ENCODE results near the gene DCDC2.
A peak's percentile ranks its signal among the peaks of the same experiment; 100 is the strongest.

The DCDC2 gene

DNA sequence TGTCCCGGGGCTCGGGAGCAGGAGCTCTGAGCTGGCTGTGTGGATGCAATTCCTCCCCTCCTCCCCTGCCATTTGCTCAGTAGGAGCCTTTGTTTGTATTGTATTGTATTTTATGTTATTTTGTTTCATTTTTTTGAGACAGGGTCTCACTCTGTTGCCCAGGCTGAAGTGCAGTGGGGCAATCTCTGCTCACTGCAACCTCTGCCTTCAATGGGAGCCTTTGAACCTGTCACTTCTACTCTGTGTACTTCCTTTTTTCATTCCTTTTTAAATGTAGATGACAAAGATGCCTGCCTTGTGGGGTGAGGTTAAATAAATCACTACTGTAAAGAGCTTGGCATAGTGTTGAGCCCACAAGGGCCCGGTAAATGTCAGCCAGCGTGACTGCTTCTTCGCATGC, 70.6 kb downstream of the DCDC2 start:
- CTCF ChIA-PET, result interaction anchor here (1.1 to 1.3 kb wide), 2 partner anchors 16 to 73 kb away, joined by 3 read pairs; no protein-coding TSS in a partner anchor
- POLR2A ChIA-PET, result no interaction called here
- TF ChIP-seq, protein P1, sequence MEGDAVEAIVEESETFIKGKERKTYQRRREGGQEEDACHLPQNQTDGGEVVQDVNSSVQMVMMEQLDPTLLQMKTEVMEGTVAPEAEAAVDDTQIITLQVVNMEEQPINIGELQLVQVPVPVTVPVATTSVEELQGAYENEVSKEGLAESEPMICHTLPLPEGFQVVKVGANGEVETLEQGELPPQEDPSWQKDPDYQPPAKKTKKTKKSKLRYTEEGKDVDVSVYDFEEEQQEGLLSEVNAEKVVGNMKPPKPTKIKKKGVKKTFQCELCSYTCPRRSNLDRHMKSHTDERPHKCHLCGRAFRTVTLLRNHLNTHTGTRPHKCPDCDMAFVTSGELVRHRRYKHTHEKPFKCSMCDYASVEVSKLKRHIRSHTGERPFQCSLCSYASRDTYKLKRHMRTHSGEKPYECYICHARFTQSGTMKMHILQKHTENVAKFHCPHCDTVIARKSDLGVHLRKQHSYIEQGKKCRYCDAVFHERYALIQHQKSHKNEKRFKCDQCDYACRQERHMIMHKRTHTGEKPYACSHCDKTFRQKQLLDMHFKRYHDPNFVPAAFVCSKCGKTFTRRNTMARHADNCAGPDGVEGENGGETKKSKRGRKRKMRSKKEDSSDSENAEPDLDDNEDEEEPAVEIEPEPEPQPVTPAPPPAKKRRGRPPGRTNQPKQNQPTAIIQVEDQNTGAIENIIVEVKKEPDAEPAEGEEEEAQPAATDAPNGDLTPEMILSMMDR (IDR thresholded peaks at IDR 0.05; ENCODE audit: control extremely low read depth, extremely low read depth, low read depth, missing control alignments), result no peak
- DNase-seq (ENCODE audit: extremely low spot score), result no peak

DNA sequence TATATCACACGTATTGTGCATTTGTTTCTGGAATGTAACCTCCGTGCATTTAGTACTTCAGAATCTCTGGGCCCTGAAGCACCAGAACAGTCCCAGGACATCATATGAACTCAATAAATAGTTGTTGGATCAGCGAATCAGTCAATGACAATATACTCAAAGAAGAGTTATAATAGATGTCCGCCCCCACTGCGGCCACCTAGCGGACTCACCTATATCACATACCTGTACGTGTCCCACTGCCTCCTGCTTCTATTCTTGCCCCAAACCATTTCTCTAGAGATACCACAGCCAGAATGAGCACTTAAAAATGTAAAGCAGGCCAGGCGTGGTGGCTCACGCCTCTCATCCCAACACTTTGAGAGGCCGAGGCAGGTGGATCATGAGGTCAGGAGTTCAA, 73.9 kb downstream of the DCDC2 start:
- no peak for DNase-seq (ENCODE audit: extremely low spot score)
- CTCF ChIA-PET, result interaction anchor here (1.0 to 2.2 kb wide), 16 partner anchors 8 to 239 kb away, joined by 4 to 16 read pairs (median 6); partner anchors contain the start of genes ALDH5A1 and DCDC2
- POLR2A ChIA-PET, result no interaction called here
- TF ChIP-seq, protein P1 (IDR thresholded peaks at IDR 0.05; ENCODE audit: control extremely low read depth, extremely low read depth, low read depth, missing control alignments), result no peak

DNA sequence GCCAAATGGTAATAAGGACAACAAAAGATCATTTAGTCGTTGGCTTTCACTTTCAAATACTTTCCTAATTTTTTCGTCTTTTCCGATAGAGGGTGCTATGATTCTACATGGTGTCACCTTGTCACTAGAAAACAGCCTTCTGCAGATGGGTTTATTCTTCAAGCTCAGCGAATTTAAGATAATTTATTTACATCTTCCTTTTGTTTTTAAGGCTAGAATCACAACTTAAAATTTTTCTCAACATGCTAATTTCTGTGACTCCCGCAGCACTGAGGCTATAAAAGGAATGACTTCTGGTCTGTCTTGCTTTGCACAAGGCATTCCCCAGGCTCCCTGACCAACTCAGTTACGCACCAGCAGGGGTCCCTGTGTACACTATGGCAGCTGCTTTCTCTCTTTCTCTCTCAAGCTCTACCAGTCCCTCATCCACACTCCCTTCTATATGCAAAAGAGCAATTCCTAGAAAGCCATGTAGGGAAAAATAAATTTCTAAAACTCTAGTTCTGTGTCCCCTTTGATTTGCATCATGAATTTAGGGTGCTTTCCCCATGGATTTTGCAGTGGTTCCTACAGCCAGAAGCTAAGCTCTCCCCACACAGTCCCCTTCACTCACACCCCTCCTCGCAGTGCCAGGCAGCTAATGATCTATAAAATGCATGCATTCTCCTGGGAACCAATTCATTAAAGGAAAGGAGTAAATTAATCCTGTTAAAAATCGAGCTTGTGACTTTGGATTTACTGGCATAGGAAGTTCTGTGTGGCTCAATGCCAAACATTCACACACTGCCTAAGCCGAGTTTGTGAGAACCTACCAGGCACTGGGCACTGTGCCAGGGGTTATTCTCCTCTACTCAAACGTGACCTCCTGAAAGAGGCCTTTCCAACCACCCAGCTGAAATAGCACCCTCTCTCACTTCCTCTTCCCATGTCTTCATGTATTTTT, 74.5 kb downstream of the DCDC2 start:
- ChIA-PET POLR2A (no interaction called here), CTCF (interaction anchor here (0.7 to 2.2 kb wide), 24 partner anchors 9 to 615 kb away, joined by 3 to 16 read pairs (median 5); partner anchors contain the start of genes ALDH5A1, DCDC2 and MRS2)

GRCh38 chr6:24274441-24275083, 83.3 kb downstream of the DCDC2 start:
- ChIA-PET POLR2A (no interaction called here), CTCF (interaction anchor here (0.9 to 2.8 kb wide), 11 partner anchors 8 to 210 kb away, joined by 3 to 16 read pairs (median 4); no protein-coding TSS in a partner anchor)
- DNase-seq (ENCODE audit: extremely low spot score), result no peak
- TF ChIP-seq, protein P1 (IDR thresholded peaks at IDR 0.05; ENCODE audit: control extremely low read depth, extremely low read depth, low read depth, missing control alignments), result peak; percentile 57

More for the DNA sequence above, 74.5 kb downstream of the DCDC2 start:
- DNase-seq (ENCODE audit: extremely low spot score), result peak; percentile 68
- TF ChIP-seq, protein P1 (IDR thresholded peaks at IDR 0.05; ENCODE audit: control extremely low read depth, extremely low read depth, low read depth, missing control alignments), result peak; percentile 55

- TF ChIP-seq, protein P1 (IDR thresholded peaks at IDR 0.05; ENCODE audit: control extremely low read depth, extremely low read depth, low read depth, missing control alignments), result no peak
- ChIA-PET CTCF (interaction anchor here (1.0 to 2.8 kb wide), 7 partner anchors 10 to 209 kb away, joined by 3 to 16 read pairs (median 7); no protein-coding TSS in a partner anchor), POLR2A (no interaction called here)
- no peak for DNase-seq (ENCODE audit: extremely low spot score)
Measured at GRCh38 chr6:24273096-24273870, 84.6 kb downstream of the DCDC2 start.

GRCh38 chr6:24272553-24272952, 85.3 kb downstream of the DCDC2 start:
- ChIA-PET CTCF (interaction anchor here (1.3 kb wide), 1 partner anchor 9 kb away, joined by 3 read pairs; no protein-coding TSS in a partner anchor), POLR2A (no interaction called here)
- DNase-seq (ENCODE audit: extremely low spot score), result no peak
- TF ChIP-seq, protein P1 (IDR thresholded peaks at IDR 0.05; ENCODE audit: control extremely low read depth, extremely low read depth, low read depth, missing control alignments), result no peak

Measured in GM10248 (cell line).